Effector memory CD4-positive, alpha-beta T cell (primary cell): ENCODE results near the gene DDR2.

Experiments
- DNase-seq, 3 donors: peaks; one replicate each; pipeline ENCODE4 v3.0.0-alpha.2; 2020
- H3K27ac ChIP-seq: 2 replicates; pipeline ENCODE4 v1.7.0; 2013; ENCODE audit warnings: mild to moderate bottlenecking, low read length, moderate library complexity; ENCODE audit not compliant: insufficient read depth, poor library complexity, severe bottlenecking
- H3K27me3 ChIP-seq: replicated peaks from 2 replicates; pipeline ENCODE4 v1.7.0; 2013; ENCODE audit warnings: mild to moderate bottlenecking, low read length; ENCODE audit not compliant: insufficient read depth, control insufficient read depth, poor library complexity, severe bottlenecking
- H3K36me3 ChIP-seq: 2 replicates; pipeline ENCODE4 v1.7.0; 2013; ENCODE audit warnings: mild to moderate bottlenecking, low read length, moderate library complexity; ENCODE audit not compliant: control insufficient read depth, insufficient read depth
- H3K4me1 ChIP-seq: 2 replicates; pipeline ENCODE4 v1.7.0; 2013; ENCODE audit warnings: low read length, mild to moderate bottlenecking; ENCODE audit not compliant: control insufficient read depth, insufficient read depth, poor library complexity, severe bottlenecking
- H3K4me3 ChIP-seq: 2 replicates; pipeline ENCODE4 v1.7.0; 2013; ENCODE audit warnings: low read length, low read depth, mild to moderate bottlenecking; ENCODE audit not compliant: insufficient read depth, poor library complexity, severe bottlenecking
- H3K9me3 ChIP-seq: 2 replicates; pipeline ENCODE4 v1.7.0; 2013; ENCODE audit warnings: mild to moderate bottlenecking, low read length, moderate library complexity; ENCODE audit not compliant: control insufficient read depth

Gene DDR2

GRCh38 chr1:162667381-162668080, 35.3 kb downstream of the DDR2 start:
- DNase-seq, result no peak
- H3K27ac ChIP-seq, result no peak overlapping the region
- H3K4me3 ChIP-seq, result no peak overlapping the region
- H3K4me1 ChIP-seq, result no peaks in the 10 kb centered on the region
- no peaks in the 10 kb centered on the region for H3K9me3 ChIP-seq
- H3K36me3 ChIP-seq, result no peaks in the 10 kb centered on the region
- H3K27me3 ChIP-seq, result no peaks in the 10 kb centered on the region

GRCh38 chr1:162670928-162671663, 38.8 kb downstream of the DDR2 start:
- Histone ChIP-seq H3K4me1 (no peaks in the 10 kb centered on the region), H3K27me3 (no peaks in the 10 kb centered on the region), H3K36me3 (no peaks in the 10 kb centered on the region), H3K9me3 (no peaks in the 10 kb centered on the region), H3K27ac (no peak overlapping the region), H3K4me3 (no peak overlapping the region)
- no peak for DNase-seq

GRCh38 chr1:162671664-162672410, 39.6 kb downstream of the DDR2 start:
- Histone ChIP-seq H3K9me3 (no peaks in the 10 kb centered on the region), H3K27me3 (no peaks in the 10 kb centered on the region), H3K4me3 (no peak overlapping the region), H3K27ac (no peak overlapping the region), H3K4me1 (no peaks in the 10 kb centered on the region), H3K36me3 (no peaks in the 10 kb centered on the region)
- no peak for DNase-seq

- H3K9me3 ChIP-seq, result no peaks in the 10 kb centered on the region
- H3K27me3 ChIP-seq, result no peaks in the 10 kb centered on the region
- H3K4me3 ChIP-seq, result no peak overlapping the region
- no peak overlapping the region for H3K27ac ChIP-seq
- no peak for DNase-seq
- H3K36me3 ChIP-seq, result no peaks in the 10 kb centered on the region
- H3K4me1 ChIP-seq, result no peaks in the 10 kb centered on the region
Observed at GRCh38 chr1:162672622-162673260, 40.5 kb downstream of the DDR2 start.

GRCh38 chr1:162674034-162674608, 41.9 kb downstream of the DDR2 start:
- DNase-seq, result no peak
- no peaks in the 10 kb centered on the region for H3K27me3 ChIP-seq
- no peaks in the 10 kb centered on the region for H3K36me3 ChIP-seq
- H3K27ac ChIP-seq, result no peak overlapping the region
- H3K4me3 ChIP-seq, result no peak overlapping the region
- H3K9me3 ChIP-seq, result no peaks in the 10 kb centered on the region
- H3K4me1 ChIP-seq, result no peaks in the 10 kb centered on the region

GRCh38 chr1:162676087-162676486, 43.8 kb downstream of the DDR2 start:
- Histone ChIP-seq H3K9me3 (no peaks in the 10 kb centered on the region), H3K27ac (no peak overlapping the region), H3K4me1 (no peaks in the 10 kb centered on the region), H3K27me3 (no peaks in the 10 kb centered on the region), H3K4me3 (no peak overlapping the region), H3K36me3 (no peaks in the 10 kb centered on the region)
- DNase-seq, result no peak

- no peaks in the 10 kb centered on the region for H3K9me3 ChIP-seq
- DNase-seq, result no peak
- no peaks in the 10 kb centered on the region for H3K4me1 ChIP-seq
- H3K27ac ChIP-seq, result no peak overlapping the region
- no peaks in the 10 kb centered on the region for H3K36me3 ChIP-seq
- no peak overlapping the region for H3K4me3 ChIP-seq
- no peaks in the 10 kb centered on the region for H3K27me3 ChIP-seq
Observed at GRCh38 chr1:162676750-162677149, 44.5 kb downstream of the DDR2 start.

GRCh38 chr1:162677607-162678371, 45.5 kb downstream of the DDR2 start:
- Histone ChIP-seq H3K4me3 (no peak overlapping the region), H3K4me1 (no peaks in the 10 kb centered on the region), H3K36me3 (no peaks in the 10 kb centered on the region), H3K27me3 (no peaks in the 10 kb centered on the region), H3K27ac (no peak overlapping the region), H3K9me3 (no peaks in the 10 kb centered on the region)
- DNase-seq, result no peak

- Histone ChIP-seq H3K4me3 (no peak overlapping the region), H3K27ac (no peak overlapping the region), H3K27me3 (no peaks in the 10 kb centered on the region), H3K4me1 (no peaks in the 10 kb centered on the region), H3K9me3 (no peaks in the 10 kb centered on the region), H3K36me3 (no peaks in the 10 kb centered on the region)
- DNase-seq, result no peak
Observed at GRCh38 chr1:162678439-162678838, 46.2 kb downstream of the DDR2 start.
